ENCODE data around the gene PODN.

DNA sequence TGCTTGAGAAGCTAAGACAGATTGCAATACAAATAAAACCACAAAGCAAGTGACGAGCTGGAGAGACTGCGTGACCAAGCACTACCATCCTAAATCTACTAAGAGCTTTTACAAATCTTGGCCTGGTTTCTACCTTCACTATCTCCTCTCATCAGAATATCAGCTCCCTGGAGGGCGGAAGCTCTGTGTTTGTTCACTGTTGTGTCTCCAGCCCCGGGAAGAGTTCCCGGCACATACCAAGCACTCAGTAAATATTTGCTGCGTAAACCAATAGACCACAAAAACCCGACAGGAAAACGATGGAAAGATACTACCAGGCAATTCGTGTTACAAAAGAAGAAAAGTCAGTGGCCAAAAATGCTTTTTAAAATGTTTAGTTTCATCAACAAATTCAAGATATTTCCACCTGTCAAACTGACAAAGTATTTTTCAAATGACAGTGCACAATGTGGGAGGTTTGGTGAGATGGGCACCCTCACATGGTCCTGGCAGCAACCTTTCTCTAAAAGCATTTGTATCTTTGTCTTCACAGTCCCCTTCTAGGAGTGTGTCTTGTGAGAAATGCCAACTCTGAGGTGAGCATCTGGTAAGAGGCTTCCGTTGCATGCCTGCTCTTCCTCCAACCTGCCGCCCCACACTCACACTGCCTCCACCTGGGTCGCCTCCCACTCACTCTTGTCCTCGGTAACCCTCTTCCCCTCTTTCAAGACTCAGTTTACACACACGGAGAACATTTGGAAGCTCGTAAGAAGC lies 45.7 kb downstream of the PODN start:
- TF ChIP-seq, protein P1, sequence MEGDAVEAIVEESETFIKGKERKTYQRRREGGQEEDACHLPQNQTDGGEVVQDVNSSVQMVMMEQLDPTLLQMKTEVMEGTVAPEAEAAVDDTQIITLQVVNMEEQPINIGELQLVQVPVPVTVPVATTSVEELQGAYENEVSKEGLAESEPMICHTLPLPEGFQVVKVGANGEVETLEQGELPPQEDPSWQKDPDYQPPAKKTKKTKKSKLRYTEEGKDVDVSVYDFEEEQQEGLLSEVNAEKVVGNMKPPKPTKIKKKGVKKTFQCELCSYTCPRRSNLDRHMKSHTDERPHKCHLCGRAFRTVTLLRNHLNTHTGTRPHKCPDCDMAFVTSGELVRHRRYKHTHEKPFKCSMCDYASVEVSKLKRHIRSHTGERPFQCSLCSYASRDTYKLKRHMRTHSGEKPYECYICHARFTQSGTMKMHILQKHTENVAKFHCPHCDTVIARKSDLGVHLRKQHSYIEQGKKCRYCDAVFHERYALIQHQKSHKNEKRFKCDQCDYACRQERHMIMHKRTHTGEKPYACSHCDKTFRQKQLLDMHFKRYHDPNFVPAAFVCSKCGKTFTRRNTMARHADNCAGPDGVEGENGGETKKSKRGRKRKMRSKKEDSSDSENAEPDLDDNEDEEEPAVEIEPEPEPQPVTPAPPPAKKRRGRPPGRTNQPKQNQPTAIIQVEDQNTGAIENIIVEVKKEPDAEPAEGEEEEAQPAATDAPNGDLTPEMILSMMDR (IDR thresholded peaks at IDR 0.05), result no peak
- TF ChIP-seq POLR2A (IDR thresholded peaks at IDR 0.05; ENCODE audit: low read depth), result no peak

Data from esophagus muscularis mucosa (tissue), 3 donors.